ENCODE data around the gene C2CD4D.
"Not testable (repeated sequence)": the region's sequence is repeated elsewhere in the genome, so short reads cannot be mapped to it uniquely, and the experiment has no call there.

C2CD4D gene

DNA sequence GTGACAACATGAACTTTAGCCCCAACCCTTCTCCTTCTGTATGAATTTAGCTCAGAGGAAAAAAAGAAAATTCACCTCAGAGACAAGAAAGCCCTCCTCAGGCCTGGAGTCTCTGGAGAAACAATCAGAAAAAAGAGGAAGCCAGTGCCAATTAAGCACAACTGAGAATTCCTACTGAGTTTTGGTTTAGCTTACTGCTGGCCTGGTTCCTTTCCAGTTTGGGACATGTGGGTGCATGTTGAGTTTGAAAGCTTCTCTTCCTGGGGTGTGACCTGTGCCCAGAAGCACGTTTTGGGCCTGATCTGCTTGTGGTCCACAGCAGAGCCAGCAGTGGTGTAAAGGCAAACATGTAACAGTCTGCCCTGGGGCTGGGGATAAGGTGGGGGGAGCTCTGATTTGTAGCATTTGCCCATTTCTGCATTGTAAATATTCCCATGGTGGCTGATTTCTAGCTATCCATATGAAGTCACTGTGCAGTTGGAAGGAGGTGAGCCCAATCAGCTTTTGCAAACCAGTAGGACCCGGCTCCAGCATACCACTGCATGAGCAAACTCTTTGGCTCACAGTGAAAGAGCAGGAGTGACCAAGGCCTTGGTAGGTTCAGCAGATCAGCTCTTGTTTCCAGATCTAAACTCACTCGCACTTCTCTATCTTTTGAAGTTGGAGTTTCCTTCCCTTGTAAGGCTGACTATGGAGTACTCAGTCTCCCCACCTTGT lies 18.6 kb upstream of the C2CD4D start:
- H2AFZ ChIP-seq (ENCODE audit: low read depth, low read length), result no peak overlapping the region
- no peak for ATAC-seq (ENCODE audit: insufficient read depth, low read depth)
- no peaks in the 10 kb centered on the region for H4K20me1 ChIP-seq (ENCODE audit: insufficient read depth, low read length)
- TF ChIP-seq EZH2 (IDR thresholded peaks at IDR 0.05; ENCODE audit: borderline replicate concordance, low read depth, low read length, severe bottlenecking), result no peak
- TF ChIP-seq, protein P1, sequence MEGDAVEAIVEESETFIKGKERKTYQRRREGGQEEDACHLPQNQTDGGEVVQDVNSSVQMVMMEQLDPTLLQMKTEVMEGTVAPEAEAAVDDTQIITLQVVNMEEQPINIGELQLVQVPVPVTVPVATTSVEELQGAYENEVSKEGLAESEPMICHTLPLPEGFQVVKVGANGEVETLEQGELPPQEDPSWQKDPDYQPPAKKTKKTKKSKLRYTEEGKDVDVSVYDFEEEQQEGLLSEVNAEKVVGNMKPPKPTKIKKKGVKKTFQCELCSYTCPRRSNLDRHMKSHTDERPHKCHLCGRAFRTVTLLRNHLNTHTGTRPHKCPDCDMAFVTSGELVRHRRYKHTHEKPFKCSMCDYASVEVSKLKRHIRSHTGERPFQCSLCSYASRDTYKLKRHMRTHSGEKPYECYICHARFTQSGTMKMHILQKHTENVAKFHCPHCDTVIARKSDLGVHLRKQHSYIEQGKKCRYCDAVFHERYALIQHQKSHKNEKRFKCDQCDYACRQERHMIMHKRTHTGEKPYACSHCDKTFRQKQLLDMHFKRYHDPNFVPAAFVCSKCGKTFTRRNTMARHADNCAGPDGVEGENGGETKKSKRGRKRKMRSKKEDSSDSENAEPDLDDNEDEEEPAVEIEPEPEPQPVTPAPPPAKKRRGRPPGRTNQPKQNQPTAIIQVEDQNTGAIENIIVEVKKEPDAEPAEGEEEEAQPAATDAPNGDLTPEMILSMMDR (IDR thresholded peaks at IDR 0.05; ENCODE audit: borderline replicate concordance, extremely low read depth, low read length, poor library complexity, severe bottlenecking), result no peak
- H3K27ac ChIP-seq (ENCODE audit: low read length), result no peak overlapping the region
- peaks cover 4% of the 10 kb centered on the region for H3K27me3 ChIP-seq (ENCODE audit: insufficient read depth, low read length, poor library complexity)
- no peak overlapping the region for H3K4me3 ChIP-seq (ENCODE audit: low read depth in 1 of 2, low read length in 2 of 2)
- no peak for DNase-seq
- no peaks in the 10 kb centered on the region for H3K4me1 ChIP-seq (ENCODE audit: insufficient read depth, low read length)
- no peak overlapping the region for H3K4me2 ChIP-seq (ENCODE audit: insufficient read depth, low read length)
- no peaks in the 10 kb centered on the region for H3K9me3 ChIP-seq (ENCODE audit: insufficient read depth, low read length, severe bottlenecking)
- no peaks in the 10 kb centered on the region for H3K36me3 ChIP-seq (ENCODE audit: insufficient read depth, low read length)
- no peaks in the 10 kb centered on the region for H3K79me2 ChIP-seq (ENCODE audit: insufficient read depth, low read length)
- no peak overlapping the region for H3K9ac ChIP-seq (ENCODE audit: low read depth, low read length)

DNA sequence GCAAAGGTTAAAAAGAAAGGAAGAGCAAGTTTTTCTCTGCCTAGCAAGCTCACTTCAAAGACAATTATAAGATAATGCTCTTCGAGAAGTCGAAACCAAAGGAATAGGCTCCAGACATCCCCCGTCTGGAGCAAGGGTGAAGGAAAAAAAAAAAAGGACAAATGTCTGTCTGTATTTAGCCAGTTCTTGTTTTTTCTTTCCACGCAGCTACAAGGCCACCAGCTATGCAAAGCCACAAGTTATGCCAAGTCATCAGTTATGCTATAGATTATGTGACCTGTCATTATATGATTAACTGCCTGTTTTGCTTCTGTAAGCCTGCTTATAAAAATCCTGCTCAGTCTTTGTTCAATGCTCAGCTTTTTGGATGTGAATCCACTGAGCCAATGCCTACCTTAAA lies 16.3 kb upstream of the C2CD4D start:
- Histone ChIP-seq H4K20me1 (ENCODE audit: insufficient read depth, low read length) (no peaks in the 10 kb centered on the region), H2AFZ (ENCODE audit: low read depth, low read length) (no peak overlapping the region), H3K4me1 (ENCODE audit: insufficient read depth, low read length) (no peaks in the 10 kb centered on the region), H3K27me3 (ENCODE audit: insufficient read depth, low read length, poor library complexity) (no peaks in the 10 kb centered on the region), H3K27ac (ENCODE audit: low read length) (no peak overlapping the region), H3K4me2 (ENCODE audit: insufficient read depth, low read length) (no peak overlapping the region), H3K9ac (ENCODE audit: low read depth, low read length) (no peak overlapping the region), H3K9me3 (ENCODE audit: insufficient read depth, low read length, severe bottlenecking) (no peaks in the 10 kb centered on the region), H3K79me2 (ENCODE audit: insufficient read depth, low read length) (no peaks in the 10 kb centered on the region), H3K4me3 (ENCODE audit: low read depth in 1 of 2, low read length in 2 of 2) (no peak overlapping the region), H3K36me3 (ENCODE audit: insufficient read depth, low read length) (no peaks in the 10 kb centered on the region)
- TF ChIP-seq, protein P1 (IDR thresholded peaks at IDR 0.05; ENCODE audit: borderline replicate concordance, extremely low read depth, low read length, poor library complexity, severe bottlenecking), result no peak
- TF ChIP-seq EZH2 (IDR thresholded peaks at IDR 0.05; ENCODE audit: borderline replicate concordance, low read depth, low read length, severe bottlenecking), result no peak
- ATAC-seq (ENCODE audit: insufficient read depth, low read depth), result no peak
- DNase-seq, result no peak

DNA sequence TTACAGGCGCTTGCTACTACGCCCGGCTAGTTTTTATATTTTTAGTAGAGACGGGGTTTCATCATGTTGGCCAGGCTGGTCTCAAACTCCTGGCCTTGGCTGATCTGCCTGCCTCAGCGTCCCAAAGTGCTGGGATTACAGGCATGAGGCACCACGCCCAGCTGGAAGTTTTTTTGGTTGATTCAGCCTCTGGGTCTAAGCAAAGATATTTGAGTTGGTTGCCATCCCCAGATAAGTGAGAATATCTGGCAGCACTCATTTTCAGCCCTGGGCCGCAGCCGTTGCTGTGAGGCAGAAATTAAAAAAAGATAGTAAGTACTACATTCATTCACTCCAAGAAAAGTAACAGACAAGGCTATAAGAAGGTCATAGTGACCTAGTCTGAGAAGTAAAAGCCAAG lies 15.9 kb upstream of the C2CD4D start:
- not testable (repeated sequence) for H3K36me3 ChIP-seq (ENCODE audit: insufficient read depth, low read length); H3K9ac ChIP-seq (ENCODE audit: low read depth, low read length); H4K20me1 ChIP-seq (ENCODE audit: insufficient read depth, low read length); H3K27ac ChIP-seq (ENCODE audit: low read length); H3K79me2 ChIP-seq (ENCODE audit: insufficient read depth, low read length); H3K4me1 ChIP-seq (ENCODE audit: insufficient read depth, low read length); H3K4me3 ChIP-seq (ENCODE audit: low read depth in 1 of 2, low read length in 2 of 2); ATAC-seq (ENCODE audit: insufficient read depth, low read depth); H3K27me3 ChIP-seq (ENCODE audit: insufficient read depth, low read length, poor library complexity); DNase-seq; H2AFZ ChIP-seq (ENCODE audit: low read depth, low read length); H3K4me2 ChIP-seq (ENCODE audit: insufficient read depth, low read length); H3K9me3 ChIP-seq (ENCODE audit: insufficient read depth, low read length, severe bottlenecking)

DNA sequence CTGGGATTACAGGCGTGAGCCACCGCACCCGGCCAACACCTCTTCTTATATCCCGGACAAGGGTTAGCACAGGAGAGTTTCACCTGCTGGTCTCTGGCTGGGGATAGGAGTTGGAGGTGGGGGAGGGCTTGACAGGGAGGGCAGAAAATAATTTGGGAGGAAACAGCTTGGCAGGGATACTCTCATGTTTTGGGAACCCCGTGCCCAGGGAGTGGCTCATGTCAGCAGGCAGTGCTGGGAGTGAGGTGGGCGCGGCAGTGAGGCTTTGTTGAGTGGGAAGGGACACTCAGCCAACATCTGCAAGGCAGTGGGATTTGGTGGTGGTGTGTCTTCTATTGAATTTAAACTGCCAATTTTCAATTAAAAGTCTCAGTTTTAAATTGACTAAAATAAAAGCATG lies 15.0 kb upstream of the C2CD4D start:
- Histone ChIP-seq H3K9me3 (ENCODE audit: insufficient read depth, low read length, severe bottlenecking) (no peaks in the 10 kb centered on the region), H3K36me3 (ENCODE audit: insufficient read depth, low read length) (no peaks in the 10 kb centered on the region), H3K27me3 (ENCODE audit: insufficient read depth, low read length, poor library complexity) (no peaks in the 10 kb centered on the region), H4K20me1 (ENCODE audit: insufficient read depth, low read length) (no peaks in the 10 kb centered on the region), H2AFZ (ENCODE audit: low read depth, low read length) (no peak overlapping the region), H3K27ac (ENCODE audit: low read length) (no peak overlapping the region), H3K79me2 (ENCODE audit: insufficient read depth, low read length) (no peaks in the 10 kb centered on the region), H3K4me3 (ENCODE audit: low read depth in 1 of 2, low read length in 2 of 2) (no peak overlapping the region), H3K4me2 (ENCODE audit: insufficient read depth, low read length) (no peak overlapping the region), H3K9ac (ENCODE audit: low read depth, low read length) (no peak overlapping the region), H3K4me1 (ENCODE audit: insufficient read depth, low read length) (no peaks in the 10 kb centered on the region)
- no peak for DNase-seq
- ATAC-seq (ENCODE audit: insufficient read depth, low read depth), result no peak
- TF ChIP-seq, protein P1 (IDR thresholded peaks at IDR 0.05; ENCODE audit: borderline replicate concordance, extremely low read depth, low read length, poor library complexity, severe bottlenecking), result no peak
- TF ChIP-seq EZH2 (IDR thresholded peaks at IDR 0.05; ENCODE audit: borderline replicate concordance, low read depth, low read length, severe bottlenecking), result no peak

Data from DND-41 (cell line).